HUES48 (cell line): ENCODE results near the gene EMX1.
A peak's percentile ranks its signal among the peaks of the same experiment; 100 is the strongest.

Experiments
- H3K27ac ChIP-seq: one replicate; pipeline ENCODE4 v1.7.0; 2013; ENCODE audit warnings: low read depth, low read length, inconsistent platforms
- H3K27me3 ChIP-seq: 2 replicates; pipeline ENCODE4 v1.6.1; 2013; ENCODE audit warnings: mild to moderate bottlenecking, low read length; ENCODE audit not compliant: control insufficient read depth, insufficient read depth
- H3K36me3 ChIP-seq: 2 replicates; pipeline ENCODE4 v1.6.1; 2013; ENCODE audit warnings: low read length; ENCODE audit not compliant: control insufficient read depth, insufficient read depth
- H3K4me1 ChIP-seq: 2 replicates; pipeline ENCODE4 v1.6.1; 2013; ENCODE audit warnings: mild to moderate bottlenecking, low read length; ENCODE audit not compliant: control insufficient read depth, insufficient read depth
- H3K4me3 ChIP-seq: 2 replicates; pipeline ENCODE4 v1.5.1; 2013; ENCODE audit warnings: mild to moderate bottlenecking, low read depth, low read length
- H3K9ac ChIP-seq: 2 replicates; pipeline ENCODE4 v1.6.1; 2013; ENCODE audit warnings: mild to moderate bottlenecking, low read depth, low read length, moderate library complexity
- H3K9me3 ChIP-seq: 2 replicates; pipeline ENCODE4 v1.6.1; 2013; ENCODE audit warnings: low read length; ENCODE audit not compliant: control insufficient read depth, insufficient read depth

Gene EMX1

DNA sequence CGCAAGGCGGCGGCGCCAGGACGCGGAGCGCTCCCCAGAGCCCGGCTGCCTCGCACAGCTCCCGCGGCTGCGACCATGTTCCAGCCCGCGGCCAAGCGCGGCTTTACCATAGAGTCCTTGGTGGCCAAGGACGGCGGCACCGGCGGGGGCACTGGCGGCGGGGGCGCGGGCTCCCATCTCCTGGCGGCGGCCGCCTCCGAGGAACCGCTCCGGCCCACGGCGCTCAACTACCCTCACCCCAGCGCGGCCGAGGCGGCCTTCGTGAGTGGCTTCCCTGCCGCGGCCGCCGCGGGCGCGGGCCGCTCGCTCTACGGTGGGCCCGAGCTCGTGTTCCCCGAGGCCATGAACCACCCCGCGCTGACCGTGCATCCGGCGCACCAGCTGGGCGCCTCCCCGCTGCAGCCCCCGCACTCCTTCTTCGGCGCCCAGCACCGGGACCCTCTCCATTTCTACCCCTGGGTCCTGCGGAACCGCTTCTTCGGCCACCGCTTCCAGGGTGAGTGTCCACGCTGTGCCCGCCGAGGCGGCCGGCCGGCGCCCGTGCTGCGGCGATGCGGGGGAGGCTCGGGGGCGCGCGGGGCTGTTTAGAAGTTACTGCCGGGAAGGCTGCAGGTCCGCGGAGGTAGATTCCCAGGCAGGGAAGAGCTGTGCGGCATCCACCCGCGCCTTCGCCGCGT lies 696 bp downstream of the EMX1 start:
- Histone ChIP-seq H3K36me3 (no peaks in the 10 kb centered on the region), H3K27ac (no peak overlapping the region), H3K4me3 (peak overlapping the region; percentile 50), H3K9ac (no peak overlapping the region), H3K27me3 (peaks cover 99% of the 10 kb centered on the region), H3K9me3 (no peaks in the 10 kb centered on the region), H3K4me1 (peaks cover 45% of the 10 kb centered on the region)

DNA sequence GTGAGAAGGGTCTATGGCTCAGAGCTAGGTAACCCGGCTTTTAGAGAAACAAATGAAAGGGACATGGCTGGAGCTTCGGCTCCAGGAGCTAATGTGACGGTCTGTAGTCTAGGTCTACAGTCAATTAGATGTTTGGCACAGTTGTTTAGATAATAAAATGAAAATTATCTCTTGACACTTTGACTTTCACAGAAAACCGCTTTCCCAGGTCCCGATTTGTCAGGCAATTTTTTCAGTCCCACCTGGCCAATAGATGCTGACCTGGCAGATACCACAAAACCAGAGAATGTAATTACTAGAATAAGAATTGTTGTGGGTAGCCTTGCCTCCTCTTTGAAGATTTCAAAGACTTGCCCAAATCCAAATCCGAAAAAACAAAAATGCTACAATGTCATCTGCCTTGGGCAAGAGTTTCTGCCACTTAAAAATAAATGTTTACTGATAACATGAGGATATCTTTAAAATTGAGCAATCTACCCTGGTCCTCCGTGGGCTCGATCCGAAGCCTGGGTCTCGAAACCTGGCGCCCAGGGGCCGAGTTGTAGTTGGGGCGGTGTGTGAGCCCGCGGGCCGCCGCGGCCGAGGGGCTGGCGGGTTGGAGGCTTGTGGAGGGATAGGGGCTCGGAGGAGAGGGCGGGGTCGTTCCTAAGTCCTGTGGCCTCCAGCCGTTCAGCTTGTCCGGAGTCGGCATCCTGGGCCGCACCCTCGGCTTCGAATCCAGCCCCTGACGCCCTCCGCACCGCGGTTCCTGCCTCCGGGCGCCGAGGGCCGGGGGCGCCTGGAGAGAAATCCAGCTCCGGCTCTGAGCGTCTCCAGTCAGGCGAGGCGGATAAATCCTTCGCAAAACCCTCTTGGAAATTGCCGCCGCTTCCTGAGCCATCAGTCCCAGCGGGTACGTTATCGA lies 2.3 kb downstream of the EMX1 start:
- Histone ChIP-seq H3K4me1 (peaks cover 36% of the 10 kb centered on the region), H3K27me3 (peaks cover 99% of the 10 kb centered on the region), H3K27ac (no peak overlapping the region), H3K9me3 (no peaks in the 10 kb centered on the region), H3K4me3 (peak overlapping the region; percentile 48), H3K9ac (no peak overlapping the region), H3K36me3 (no peaks in the 10 kb centered on the region)

DNA sequence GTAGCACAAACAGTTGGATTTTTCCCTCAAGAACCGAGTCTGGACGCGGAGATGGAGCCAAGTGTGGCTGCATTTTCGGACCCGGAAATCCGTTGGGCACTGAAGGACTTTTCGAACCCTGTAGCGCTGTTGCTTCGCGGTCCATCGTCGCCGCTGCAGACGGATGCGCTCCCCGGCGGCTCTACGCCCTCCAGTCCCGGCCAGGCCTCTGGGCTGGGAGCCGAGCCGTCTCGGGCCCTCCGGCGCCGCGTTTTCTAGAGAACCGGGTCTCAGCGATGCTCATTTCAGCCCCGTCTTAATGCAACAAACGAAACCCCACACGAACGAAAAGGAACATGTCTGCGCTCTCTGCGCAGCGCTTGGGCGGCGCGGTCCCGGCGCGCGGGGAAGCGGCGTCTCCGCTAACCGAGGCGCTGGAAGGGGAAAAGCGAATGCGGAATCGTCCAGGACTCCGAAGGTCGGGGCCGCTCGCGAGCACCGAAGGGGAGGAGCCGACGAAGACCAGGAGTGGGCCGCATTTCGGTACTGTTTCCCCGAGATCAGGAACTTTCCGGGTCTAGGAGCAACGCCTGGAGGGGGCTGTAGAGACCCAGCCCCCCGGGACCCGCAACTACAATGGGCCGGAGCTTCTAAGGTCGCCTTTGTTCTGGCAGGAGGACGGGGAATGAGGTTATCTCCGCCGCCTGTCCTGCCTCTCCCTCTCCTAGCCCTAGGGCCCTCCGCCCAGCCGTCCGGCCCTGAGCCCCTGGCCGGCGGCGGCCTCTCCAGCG lies 3.2 kb downstream of the EMX1 start:
- Histone ChIP-seq H3K9me3 (no peaks in the 10 kb centered on the region), H3K9ac (no peak overlapping the region; the same call in 1 of the 2 replicates), H3K27me3 (peaks cover 99% of the 10 kb centered on the region), H3K4me1 (peaks cover 36% of the 10 kb centered on the region), H3K27ac (no peak overlapping the region), H3K4me3 (peak overlapping the region; percentile 48), H3K36me3 (no peaks in the 10 kb centered on the region)

DNA sequence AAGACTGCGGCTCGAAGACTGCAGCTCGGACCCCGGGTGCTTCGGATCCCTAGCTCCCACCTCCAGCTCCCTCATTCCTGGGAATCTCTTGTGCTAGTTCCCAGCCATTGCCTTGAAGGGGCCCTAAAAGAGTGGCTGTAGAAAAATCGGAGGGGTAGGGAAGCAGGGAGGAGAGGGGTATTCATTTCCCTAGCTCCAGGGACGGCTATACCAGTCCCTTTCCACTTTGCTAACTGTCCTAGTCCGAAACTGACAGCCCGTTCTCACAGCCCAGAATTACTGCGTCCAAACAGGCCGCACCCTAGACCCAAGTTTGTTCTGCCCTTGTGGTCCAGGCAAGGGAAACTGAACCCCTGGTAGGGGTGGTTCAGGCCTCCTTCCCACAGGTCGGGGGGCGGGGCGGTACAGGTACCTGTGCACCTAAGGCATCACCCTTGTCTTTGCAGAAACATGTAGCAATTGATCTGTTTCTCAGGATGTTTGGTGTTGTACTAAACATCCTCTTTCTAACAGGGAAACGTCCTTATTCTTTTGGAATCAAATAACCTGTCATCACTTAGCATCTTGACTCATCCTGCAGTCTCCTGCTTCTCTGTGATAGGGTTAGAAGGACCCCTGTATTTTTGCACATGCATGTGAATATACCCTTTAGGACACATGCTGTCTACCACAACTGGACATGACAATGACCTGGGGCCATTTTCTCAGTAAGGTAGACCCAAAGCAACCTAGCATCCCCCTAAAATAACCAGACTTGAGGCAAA lies 4.0 kb downstream of the EMX1 start:
- peaks cover 99% of the 10 kb centered on the region for H3K27me3 ChIP-seq
- no peaks in the 10 kb centered on the region for H3K36me3 ChIP-seq
- peaks cover 44% of the 10 kb centered on the region for H3K4me1 ChIP-seq
- H3K4me3 ChIP-seq, result peak overlapping the region; percentile 48
- no peaks in the 10 kb centered on the region for H3K9me3 ChIP-seq
- no peak overlapping the region for H3K27ac ChIP-seq
- H3K9ac ChIP-seq, result no peak overlapping the region; the same call in 1 of the 2 replicates

DNA sequence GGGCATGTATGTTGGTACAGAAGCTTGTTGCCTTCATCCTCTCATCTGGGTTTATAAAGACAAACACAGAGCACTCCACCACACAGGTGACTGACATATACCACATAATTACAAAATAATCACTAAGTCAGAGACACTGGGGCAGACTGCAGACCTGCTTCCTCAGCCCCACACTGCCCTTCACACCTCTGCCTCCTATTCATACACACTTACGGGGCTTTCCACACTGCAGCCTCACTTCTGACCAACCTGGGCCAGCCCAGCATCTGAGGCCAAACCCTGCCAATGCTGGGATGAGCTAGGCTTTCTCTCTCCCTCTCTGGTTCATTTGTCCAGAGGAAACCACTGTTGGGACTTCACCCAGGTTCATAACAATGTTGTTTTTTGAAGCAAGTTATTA lies 4.5 kb downstream of the EMX1 start:
- peaks cover 99% of the 10 kb centered on the region for H3K27me3 ChIP-seq
- H3K4me1 ChIP-seq, result peaks cover 49% of the 10 kb centered on the region
- H3K9ac ChIP-seq, result no peak overlapping the region
- no peak overlapping the region for H3K27ac ChIP-seq
- H3K9me3 ChIP-seq, result no peaks in the 10 kb centered on the region
- no peaks in the 10 kb centered on the region for H3K36me3 ChIP-seq
- H3K4me3 ChIP-seq, result no peak overlapping the region

DNA sequence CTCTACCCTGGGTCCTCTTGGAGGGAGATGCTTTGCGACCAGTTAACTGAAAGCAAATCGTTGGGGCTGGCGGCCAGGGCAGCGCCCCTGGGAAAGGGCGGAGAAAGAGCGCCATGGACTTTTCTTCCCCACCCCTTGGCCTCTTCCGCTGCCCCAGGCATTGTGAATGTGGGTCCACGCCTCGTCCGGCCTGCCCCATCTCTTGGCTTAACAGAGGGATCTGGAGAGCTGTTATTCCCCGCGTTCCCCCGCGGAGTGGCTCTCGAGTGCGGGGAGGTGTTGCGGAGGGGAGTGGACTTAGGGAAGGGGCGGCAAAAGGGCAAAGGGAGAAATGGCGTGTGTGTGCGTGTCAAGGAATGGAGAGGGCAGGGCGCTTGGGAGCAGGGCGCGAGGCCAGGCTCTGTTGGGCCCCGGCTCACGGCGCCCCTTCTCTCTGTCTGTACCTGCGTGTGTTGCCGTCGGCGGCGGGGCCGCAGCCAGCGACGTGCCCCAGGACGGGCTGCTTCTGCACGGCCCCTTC lies 6.6 kb downstream of the EMX1 start:
- no peak overlapping the region for H3K9ac ChIP-seq
- no peaks in the 10 kb centered on the region for H3K9me3 ChIP-seq
- H3K36me3 ChIP-seq, result no peaks in the 10 kb centered on the region
- peaks cover 49% of the 10 kb centered on the region for H3K4me1 ChIP-seq
- H3K27me3 ChIP-seq, result peaks cover 100% of the 10 kb centered on the region
- H3K27ac ChIP-seq, result no peak overlapping the region
- peak overlapping the region; percentile 43 for H3K4me3 ChIP-seq

DNA sequence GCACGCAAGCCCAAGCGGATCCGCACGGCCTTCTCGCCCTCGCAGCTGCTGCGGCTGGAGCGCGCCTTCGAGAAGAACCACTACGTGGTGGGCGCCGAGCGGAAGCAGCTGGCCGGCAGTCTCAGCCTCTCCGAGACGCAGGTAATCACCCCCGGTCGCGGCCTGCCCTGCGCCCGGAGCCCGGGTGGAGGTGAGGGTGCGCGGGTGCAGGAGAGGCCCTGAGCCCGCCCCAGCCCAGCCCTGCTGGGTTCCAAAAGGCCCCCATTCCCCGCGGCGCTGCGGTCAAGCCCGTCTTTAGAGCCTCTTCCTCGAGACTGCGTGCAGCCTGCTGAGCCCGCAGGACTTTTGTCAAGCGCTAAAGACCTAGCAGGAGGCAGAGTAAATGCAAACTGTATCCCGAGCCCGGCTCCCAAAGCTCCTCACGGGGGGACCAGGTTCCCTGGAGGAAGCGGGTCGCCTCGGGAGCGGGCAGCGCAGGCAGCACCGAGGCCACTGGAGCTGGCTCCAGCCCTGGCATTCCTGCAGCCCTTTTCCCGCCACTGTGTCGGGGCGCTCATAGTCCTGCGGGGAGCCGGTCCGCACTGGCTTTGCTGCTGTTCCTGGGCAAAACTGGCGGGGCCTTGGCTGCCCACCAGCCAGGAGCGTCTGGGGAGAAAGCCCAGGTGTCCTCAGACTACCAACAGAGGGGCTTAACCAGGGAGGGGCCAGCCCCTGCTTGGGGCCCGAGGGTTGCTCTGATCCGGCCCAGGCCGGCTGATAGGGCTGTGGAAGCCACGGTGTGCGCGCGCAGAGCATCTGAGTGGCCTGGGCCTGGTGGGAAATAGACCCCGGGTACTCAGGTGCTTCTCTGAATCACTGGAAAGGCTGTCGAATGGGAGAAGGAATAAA lies 7.3 kb downstream of the EMX1 start:
- Histone ChIP-seq H3K27me3 (peaks cover 100% of the 10 kb centered on the region), H3K36me3 (no peaks in the 10 kb centered on the region), H3K4me1 (peaks cover 44% of the 10 kb centered on the region), H3K27ac (no peak overlapping the region), H3K9me3 (no peaks in the 10 kb centered on the region), H3K4me3 (peak overlapping the region; percentile 43), H3K9ac (no peak overlapping the region)

DNA sequence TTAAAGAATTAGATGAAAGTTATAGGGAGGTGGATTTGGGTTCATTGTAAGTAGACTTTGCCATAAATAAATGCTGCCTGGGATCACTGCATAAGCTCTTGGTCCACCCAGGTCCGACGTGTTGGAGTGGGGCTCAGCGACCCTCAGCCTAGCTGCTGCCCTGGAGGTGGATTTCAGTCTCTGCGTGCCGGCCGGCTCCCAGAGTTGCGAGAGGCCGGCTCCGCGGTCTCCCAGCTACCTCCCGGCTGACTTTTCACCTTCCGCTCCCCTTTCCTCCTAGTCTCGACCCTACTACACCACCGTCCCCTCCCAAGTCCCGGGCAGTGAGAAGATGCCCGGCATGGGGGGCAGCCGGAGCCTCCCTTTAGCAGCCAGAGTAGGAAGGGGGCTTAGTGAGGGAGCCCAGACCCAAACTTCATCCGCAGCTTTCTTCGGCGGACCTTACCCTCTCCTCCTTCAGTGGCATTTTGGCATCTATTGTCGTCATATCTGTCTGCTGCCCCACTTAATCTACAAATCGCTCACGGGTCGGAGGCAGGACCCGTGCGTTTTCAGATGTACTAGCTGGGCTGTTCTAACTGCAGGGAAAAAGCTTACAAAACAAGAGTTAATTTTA lies 8.1 kb downstream of the EMX1 start:
- H3K4me3 ChIP-seq, result 0 out of 2 replicates have a peak overlapping the region, but pooled peaks have one; percentile 13
- no peak overlapping the region for H3K27ac ChIP-seq
- H3K27me3 ChIP-seq, result peaks cover 100% of the 10 kb centered on the region
- no peaks in the 10 kb centered on the region for H3K36me3 ChIP-seq
- H3K9me3 ChIP-seq, result no peaks in the 10 kb centered on the region
- H3K4me1 ChIP-seq, result peaks cover 36% of the 10 kb centered on the region
- no peak overlapping the region for H3K9ac ChIP-seq

DNA sequence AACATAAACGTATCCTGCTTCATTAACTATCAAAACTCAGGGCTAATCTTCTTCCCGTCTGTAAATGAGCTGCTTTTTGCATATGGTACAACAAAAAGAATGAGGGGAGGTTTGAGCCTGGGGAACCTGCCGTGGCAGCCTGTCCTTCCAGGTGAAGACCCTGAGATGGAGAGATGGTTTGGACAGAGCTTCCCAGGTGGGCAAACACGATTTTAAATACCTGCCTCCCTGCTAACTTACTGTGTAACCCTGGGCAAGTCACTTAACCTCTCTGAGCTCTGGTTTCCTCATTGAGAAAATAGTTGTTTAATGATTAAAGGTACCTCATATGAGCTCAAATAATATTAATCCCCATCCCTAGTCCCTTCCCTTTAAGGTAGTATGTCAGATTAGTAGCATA lies 9.0 kb downstream of the EMX1 start:
- Histone ChIP-seq H3K9me3 (no peaks in the 10 kb centered on the region), H3K27me3 (peaks cover 100% of the 10 kb centered on the region), H3K9ac (no peak overlapping the region), H3K27ac (no peak overlapping the region), H3K36me3 (no peaks in the 10 kb centered on the region), H3K4me1 (peaks cover 28% of the 10 kb centered on the region), H3K4me3 (no peak overlapping the region)
